ENCODE measurements around the gene KIR2DL1. TPM values are rescaled to one million over a fixed set of nuclear protein-coding genes. Genes with fewer than 3 reads are reported as not detected.
"Not testable (repeated sequence)": the region's sequence is repeated elsewhere in the genome, so short reads cannot be mapped to it uniquely, and the experiment has no call there.

KIR2DL1 gene
- total RNA-seq, 1 donor from 2014 or later = not detected

DNA sequence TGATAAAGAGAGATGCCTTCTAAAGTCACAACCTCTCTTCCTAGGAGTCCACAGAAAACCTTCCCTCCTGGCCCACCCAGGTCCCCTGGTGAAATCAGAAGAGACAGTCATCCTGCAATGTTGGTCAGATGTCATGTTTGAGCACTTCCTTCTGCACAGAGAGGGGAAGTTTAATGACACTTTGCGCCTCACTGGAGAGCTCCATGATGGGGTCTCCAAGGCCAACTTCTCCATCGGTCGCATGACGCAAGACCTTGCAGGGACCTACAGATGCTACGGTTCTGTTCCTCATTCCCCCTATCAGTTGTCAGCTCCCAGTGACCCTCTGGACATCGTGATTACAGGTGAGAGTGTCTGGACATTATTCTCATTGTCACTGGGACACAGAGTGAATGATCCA lies 18.6 kb downstream of the KIR2DL1 start:
- H3K4me3 ChIP-seq (ENCODE audit: low read depth, low read length); FAIRE-seq; H3K36me3 ChIP-seq (ENCODE audit: control insufficient read depth, insufficient read depth, low read length); H3K27me3 ChIP-seq (ENCODE audit: control insufficient read depth, insufficient read depth, low read length); DNase-seq (ENCODE audit: low read depth): not testable (repeated sequence)

DNA sequence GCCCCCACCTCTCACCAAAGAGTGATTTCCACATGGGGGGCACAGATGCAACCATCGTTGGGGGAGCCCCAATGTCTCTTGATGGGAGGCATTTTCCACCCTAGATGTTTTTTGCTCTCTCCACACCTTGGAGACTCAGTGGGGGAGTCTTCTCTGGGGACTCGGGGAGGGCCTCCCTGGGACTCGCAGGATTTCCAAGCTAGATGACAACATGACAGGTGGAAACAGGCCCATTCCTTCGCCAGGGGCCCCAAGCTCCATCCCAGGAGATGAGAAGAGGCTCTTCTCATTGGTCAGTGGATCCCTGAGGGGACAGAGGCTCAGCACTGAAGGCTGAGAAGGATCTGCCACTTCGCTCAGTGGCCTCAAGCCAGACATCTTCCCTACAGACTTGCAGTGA lies 21.1 kb downstream of the KIR2DL1 start:
- no peak for DNase-seq (ENCODE audit: low read depth)
- Histone ChIP-seq H3K36me3 (ENCODE audit: control insufficient read depth, insufficient read depth, low read length) (no peaks in the 10 kb centered on the region), H3K27me3 (ENCODE audit: control insufficient read depth, insufficient read depth, low read length) (no peaks in the 10 kb centered on the region), H3K4me3 (ENCODE audit: low read depth, low read length) (no peak overlapping the region)
- no peak for TF ChIP-seq CTCF (IDR thresholded peaks at IDR 0.05; ENCODE audit: insufficient read depth, low read length, severe bottlenecking)
- FAIRE-seq = no peak

DNA sequence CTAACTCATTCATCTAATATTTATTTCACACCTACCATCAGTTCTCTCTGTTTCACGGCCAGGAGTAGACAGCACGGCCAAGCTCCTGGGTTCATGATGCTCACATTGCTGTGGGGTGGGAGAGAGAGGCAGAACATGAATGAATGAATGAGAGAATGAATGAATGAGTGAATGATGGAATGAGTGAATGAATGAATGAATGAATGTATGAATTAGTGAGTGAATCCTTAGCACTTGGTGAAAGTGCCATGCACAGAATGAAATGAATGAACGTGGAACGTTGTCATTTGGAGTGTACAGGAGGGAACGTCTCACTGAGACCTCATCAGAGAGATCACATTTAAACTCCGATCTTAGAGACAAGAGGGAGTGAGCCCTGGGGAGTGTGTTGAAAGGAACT lies 21.9 kb downstream of the KIR2DL1 start:
- no peaks in the 10 kb centered on the region for H3K27me3 ChIP-seq (ENCODE audit: control insufficient read depth, insufficient read depth, low read length)
- H3K36me3 ChIP-seq (ENCODE audit: control insufficient read depth, insufficient read depth, low read length) = no peaks in the 10 kb centered on the region
- no peak for FAIRE-seq
- no peak for TF ChIP-seq CTCF (IDR thresholded peaks at IDR 0.05; ENCODE audit: insufficient read depth, low read length, severe bottlenecking)
- no peak for DNase-seq (ENCODE audit: low read depth)
- no peak overlapping the region for H3K4me3 ChIP-seq (ENCODE audit: low read depth, low read length)

DNA sequence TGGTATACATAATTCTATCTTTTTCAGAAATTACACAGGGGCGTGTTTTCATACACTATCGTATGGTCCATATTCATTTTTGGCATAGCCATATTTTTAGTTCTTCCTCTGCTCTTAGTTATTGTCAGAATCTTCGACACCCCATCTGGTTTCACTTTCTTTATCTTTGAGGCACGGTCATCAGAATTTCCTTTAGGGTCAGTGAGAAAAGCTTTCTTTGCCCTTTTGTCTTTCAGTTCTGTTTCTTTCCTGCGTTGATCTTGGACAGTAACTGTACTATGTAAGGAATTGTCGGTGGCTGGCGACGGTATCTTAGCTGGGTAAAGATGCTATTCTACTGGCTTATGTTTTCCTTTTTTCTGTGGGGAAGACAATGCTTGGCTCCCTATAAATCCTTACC lies 23.2 kb downstream of the KIR2DL1 start:
- no peak for FAIRE-seq

GRCh38 chr19:54795758-54796157 lies 26.2 kb downstream of the KIR2DL1 start:
- Histone ChIP-seq H3K4me3 (ENCODE audit: low read depth, low read length) (no peak overlapping the region), H3K27me3 (ENCODE audit: control insufficient read depth, insufficient read depth, low read length) (no peaks in the 10 kb centered on the region), H3K36me3 (ENCODE audit: control insufficient read depth, insufficient read depth, low read length) (no peaks in the 10 kb centered on the region)
- no peak for TF ChIP-seq CTCF (IDR thresholded peaks at IDR 0.05; ENCODE audit: insufficient read depth, low read length, severe bottlenecking)
- DNase-seq (ENCODE audit: low read depth) (no peak), FAIRE-seq (no peak)

More for the DNA sequence above, 23.2 kb downstream of the KIR2DL1 start:
- Histone ChIP-seq H3K36me3 (ENCODE audit: control insufficient read depth, insufficient read depth, low read length) (no peaks in the 10 kb centered on the region), H3K27me3 (ENCODE audit: control insufficient read depth, insufficient read depth, low read length) (no peaks in the 10 kb centered on the region), H3K4me3 (ENCODE audit: low read depth, low read length) (no peak overlapping the region)
- no peak for TF ChIP-seq CTCF (IDR thresholded peaks at IDR 0.05; ENCODE audit: insufficient read depth, low read length, severe bottlenecking)
- no peak for DNase-seq (ENCODE audit: low read depth)

DNA sequence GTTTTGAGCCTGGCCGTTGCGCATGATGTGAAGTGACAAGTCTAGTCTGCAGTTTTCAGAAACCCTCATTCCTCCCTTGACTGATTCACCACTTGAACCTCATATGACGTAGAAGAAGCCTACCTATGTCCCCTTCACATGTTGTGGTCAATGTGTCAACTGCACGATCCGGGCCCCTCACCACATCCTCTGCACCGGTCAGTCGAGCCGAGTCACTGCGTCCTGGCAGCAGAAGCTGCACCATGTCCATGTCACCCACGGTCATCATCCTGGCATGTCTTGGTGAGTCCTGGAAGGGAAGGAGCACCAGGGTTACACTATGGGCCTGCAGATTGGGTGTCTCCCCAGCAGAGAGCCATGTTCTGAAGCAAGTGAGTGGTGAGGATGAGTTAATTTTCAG lies 33.8 kb downstream of the KIR2DL1 start, which contains the start of gene KIR2DL4:
Gene KIR2DL4, plus strand, starts transcription at position 201 of the 400 bp plus-strand sequence. Its CDS starts 42 bp downstream, at position 243.
- FAIRE-seq (no peak), DNase-seq (ENCODE audit: low read depth) (no peak)
- no peak for TF ChIP-seq CTCF (IDR thresholded peaks at IDR 0.05; ENCODE audit: insufficient read depth, low read length, severe bottlenecking)
- no peaks in the 10 kb centered on the region for H3K27me3 ChIP-seq (ENCODE audit: control insufficient read depth, insufficient read depth, low read length)
- no peaks in the 10 kb centered on the region for H3K36me3 ChIP-seq (ENCODE audit: control insufficient read depth, insufficient read depth, low read length)
- no peak within 1 kb of the TSS for H3K4me3 ChIP-seq (ENCODE audit: low read depth, low read length)

All from bronchial epithelial cell (primary cell).